ENCODE data around the gene CISTR. TPM values are rescaled to one million over a fixed set of nuclear protein-coding genes. Genes with fewer than 3 reads are reported as not detected.
A peak's percentile ranks its signal among the peaks of the same experiment; 100 is the strongest.

The CISTR gene
- total and polyA plus RNA-seq, 11 donors, result 0.24 to 4.4 (median 2.2) TPM; not detected in 1

GRCh38 chr12:53791735-53792326 lies 40.1 kb upstream of the CISTR start:
- Histone ChIP-seq H3K9me3 (no peaks in the 10 kb centered on the region), H3K4me3 (no peak overlapping the region), H3K36me3 (no peaks in the 10 kb centered on the region), H3K4me1 (no peaks in the 10 kb centered on the region), H3K27me3 (peaks cover 0 to 79% (median 12%) of the 10 kb centered on the region in 9 donors), H3K27ac (no peak overlapping the region)
- no peak for DNase-seq
- ATAC-seq, result no peak
- TF ChIP-seq, protein P1, sequence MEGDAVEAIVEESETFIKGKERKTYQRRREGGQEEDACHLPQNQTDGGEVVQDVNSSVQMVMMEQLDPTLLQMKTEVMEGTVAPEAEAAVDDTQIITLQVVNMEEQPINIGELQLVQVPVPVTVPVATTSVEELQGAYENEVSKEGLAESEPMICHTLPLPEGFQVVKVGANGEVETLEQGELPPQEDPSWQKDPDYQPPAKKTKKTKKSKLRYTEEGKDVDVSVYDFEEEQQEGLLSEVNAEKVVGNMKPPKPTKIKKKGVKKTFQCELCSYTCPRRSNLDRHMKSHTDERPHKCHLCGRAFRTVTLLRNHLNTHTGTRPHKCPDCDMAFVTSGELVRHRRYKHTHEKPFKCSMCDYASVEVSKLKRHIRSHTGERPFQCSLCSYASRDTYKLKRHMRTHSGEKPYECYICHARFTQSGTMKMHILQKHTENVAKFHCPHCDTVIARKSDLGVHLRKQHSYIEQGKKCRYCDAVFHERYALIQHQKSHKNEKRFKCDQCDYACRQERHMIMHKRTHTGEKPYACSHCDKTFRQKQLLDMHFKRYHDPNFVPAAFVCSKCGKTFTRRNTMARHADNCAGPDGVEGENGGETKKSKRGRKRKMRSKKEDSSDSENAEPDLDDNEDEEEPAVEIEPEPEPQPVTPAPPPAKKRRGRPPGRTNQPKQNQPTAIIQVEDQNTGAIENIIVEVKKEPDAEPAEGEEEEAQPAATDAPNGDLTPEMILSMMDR (IDR thresholded peaks at IDR 0.05), result peak in 10 of 12 donors; percentile 16 to 55 (median 34)
- no peak for TF ChIP-seq POLR2A (IDR thresholded peaks at IDR 0.05)
- intact Hi-C loops (cut with DNase I), result no loop called here
- WGBS, 4 donors, result 3 to 12% (median 5%) methylated on average over 1 of the region's 1 CpG

- Histone ChIP-seq H3K4me1 (no peaks in the 10 kb centered on the region), H3K4me3 (no peak overlapping the region), H3K36me3 (no peaks in the 10 kb centered on the region), H3K27ac (no peak overlapping the region), H3K9me3 (no peaks in the 10 kb centered on the region), H3K27me3 (peaks cover 0 to 76% (median 8%) of the 10 kb centered on the region in 9 donors)
- TF ChIP-seq POLR2A (IDR thresholded peaks at IDR 0.05), result no peak
- TF ChIP-seq, protein P1 (IDR thresholded peaks at IDR 0.05), result no peak
- DNase-seq (no peak), ATAC-seq (no peak)
- intact Hi-C loops (cut with DNase I), result no loop called here
- WGBS, 4 donors, result 42 to 53% (median 48%) methylated on average over 1 of the region's 1 CpG
These were observed 37.8 kb upstream of the CISTR start for GRCh38 chr12:53789570-53789969.

- no peaks in the 10 kb centered on the region for H3K36me3 ChIP-seq
- H3K27me3 ChIP-seq, result peaks cover 0 to 77% (median 8%) of the 10 kb centered on the region in 9 donors
- no peak for ATAC-seq
- H3K4me1 ChIP-seq, result no peaks in the 10 kb centered on the region
- intact Hi-C loops (cut with DNase I), result no loop called here
- no peaks in the 10 kb centered on the region for H3K9me3 ChIP-seq
- H3K27ac ChIP-seq, result no peak overlapping the region
- H3K4me3 ChIP-seq, result no peak overlapping the region
- 77 to 89% (median 81%) methylated on average over 1 of the region's 1 CpG for WGBS, 4 donors
- DNase-seq, result no peak
- TF ChIP-seq, protein P1 (IDR thresholded peaks at IDR 0.05), result no peak
- no peak for TF ChIP-seq POLR2A (IDR thresholded peaks at IDR 0.05)
These were observed 37.1 kb upstream of the CISTR start for GRCh38 chr12:53788892-53789291.

DNA sequence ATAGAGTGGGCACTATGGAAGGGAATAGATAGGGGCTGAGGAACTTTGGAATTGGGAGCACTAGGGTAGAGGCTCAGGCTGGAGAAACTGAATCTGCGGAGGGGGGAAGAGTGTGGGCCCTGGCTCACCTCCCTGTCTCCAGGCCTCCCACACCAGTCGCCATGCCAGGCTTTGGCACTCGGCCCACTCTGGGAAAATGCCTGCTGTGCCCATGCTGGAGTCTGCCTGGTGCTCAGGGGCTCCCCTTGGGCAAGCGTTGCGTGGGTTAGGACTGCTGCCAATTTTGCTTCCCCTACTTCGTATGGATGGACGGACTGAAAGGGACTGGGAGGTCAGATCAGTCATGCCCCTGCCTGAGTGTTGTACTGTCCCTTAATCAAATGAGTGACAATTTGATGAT lies 34.6 kb upstream of the CISTR start:
- H3K27me3 ChIP-seq, result peaks cover 0 to 82% (median 11%) of the 10 kb centered on the region in 9 donors
- H3K9me3 ChIP-seq, result no peaks in the 10 kb centered on the region
- H3K27ac ChIP-seq, result no peak overlapping the region
- no peak for TF ChIP-seq POLR2A (IDR thresholded peaks at IDR 0.05)
- TF ChIP-seq, protein P1 (IDR thresholded peaks at IDR 0.05), result no peak
- no peak overlapping the region for H3K4me3 ChIP-seq
- no peaks in the 10 kb centered on the region for H3K4me1 ChIP-seq
- ATAC-seq, result no peak
- H3K36me3 ChIP-seq, result no peaks in the 10 kb centered on the region
- WGBS, 4 donors, result 57 to 82% (median 74%) methylated on average over 6 to 7 of the region's 7 CpGs
- intact Hi-C loops (cut with DNase I), result no loop called here
- DNase-seq, result no peak

Data from heart left ventricle (tissue), 16 donors.